Heart left ventricle (tissue), 13 donors: Measurements from ENCODE around the gene OSR1.

Experiments used
- CTCF ChIP-seq, 12 donors: fragments of 200-600 bp; sonication (generic) in 4 of 12; IDR thresholded peaks; one replicate each; pipeline versions ENCODE4 v1.5.0 to v1.8.0; 2018 to 2022; ENCODE audit warnings: antibody characterized with exemption in 12 of 12, mild to moderate bottlenecking in 5 of 12
- POLR2A ChIP-seq, 2 donors: fragments of 450-650 bp; IDR thresholded peaks; one replicate each; pipeline ENCODE4 v1.6.1; 2017; ENCODE audit warnings: antibody characterized with exemption in 2 of 2, mild to moderate bottlenecking in 2 of 2, moderate library complexity in 2 of 2
- donor health status: ischemic (EF 13 %, LVEDD 7.1; RV severe dilation, severe dysfunction).
- donor health status: DM: no; HTN: yes; CAD: no.
- donor health status: DM: no; HTN: no; CAD: no.
- donor health status: ischemic (EF 25% LVEDD 6.9; RV normal size, moderate dysfunction).
- donor health status: ischemic (EF 25% LVEDD 5.7; RV mildly dilated, moderate dysfunction).
- donor health status: ischemic (EF 35%, LVEDD 5.7; RV mildly dilated, moderate dysfunction).
- donor health status: nonischemic (EF 11% LVEDD 7.7; RV severe dilation, severe dysfunction).
- donor health status: DM: yes; HTN: yes; CAD: no.
- donor health status: PGD.
- donor health status: ischemic (EF 29% LVEDD 5.4; RV normal size, mild dysfunction).
- donor health status: nonischemic (EF 23%, LVEDD 6.1; RV moderate dilation, normal function).

DNA sequence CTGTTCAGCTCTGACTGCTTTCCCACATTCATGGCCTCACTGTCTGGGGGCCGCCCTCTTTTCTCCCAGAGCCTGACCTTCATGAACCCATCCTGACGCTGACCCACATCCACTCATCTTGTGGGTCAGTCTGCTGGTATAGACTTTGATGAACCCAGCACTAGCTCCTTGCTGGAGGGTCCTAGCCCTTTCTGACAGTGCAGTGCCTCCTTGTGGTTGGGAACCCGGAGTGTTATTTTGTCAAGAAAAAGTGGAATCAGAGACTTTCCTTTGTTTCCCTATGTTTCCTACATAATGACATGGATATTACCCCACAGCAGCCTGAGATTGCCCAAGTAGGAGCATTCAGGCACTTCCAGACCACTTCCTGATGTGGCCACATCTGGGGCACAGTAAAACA is 19.3 kb upstream of the OSR1 start:
- TF ChIP-seq CTCF (IDR thresholded peaks at IDR 0.05) (no peak), POLR2A (IDR thresholded peaks at IDR 0.05) (no peak)
